AG10803 (cell line): ENCODE results near the gene RS1.

Source experiments
- DNase-seq: peaks from one replicate; pipeline ENCODE4 v3.0.0; 2010; ENCODE audit warnings: low read depth
- H3K4me3 ChIP-seq: 2 replicates; pipeline ENCODE4 v1.5.1; 2011; ENCODE audit warnings: mild to moderate bottlenecking, low read length, control low read depth
- TF ChIP-seq, protein P1 (sequence below): conservative IDR thresholded peaks from 2 replicates; pipeline ENCODE4 v1.5.1; 2011; ENCODE audit warnings: mild to moderate bottlenecking, low read length, control low read depth, inconsistent platforms

RS1 gene

GRCh38 chrX:18668071-18668835 lies 3.7 kb downstream of the RS1 start:
- no peak overlapping the region for H3K4me3 ChIP-seq
- peak; percentile 24 for DNase-seq
- TF ChIP-seq, protein P1, sequence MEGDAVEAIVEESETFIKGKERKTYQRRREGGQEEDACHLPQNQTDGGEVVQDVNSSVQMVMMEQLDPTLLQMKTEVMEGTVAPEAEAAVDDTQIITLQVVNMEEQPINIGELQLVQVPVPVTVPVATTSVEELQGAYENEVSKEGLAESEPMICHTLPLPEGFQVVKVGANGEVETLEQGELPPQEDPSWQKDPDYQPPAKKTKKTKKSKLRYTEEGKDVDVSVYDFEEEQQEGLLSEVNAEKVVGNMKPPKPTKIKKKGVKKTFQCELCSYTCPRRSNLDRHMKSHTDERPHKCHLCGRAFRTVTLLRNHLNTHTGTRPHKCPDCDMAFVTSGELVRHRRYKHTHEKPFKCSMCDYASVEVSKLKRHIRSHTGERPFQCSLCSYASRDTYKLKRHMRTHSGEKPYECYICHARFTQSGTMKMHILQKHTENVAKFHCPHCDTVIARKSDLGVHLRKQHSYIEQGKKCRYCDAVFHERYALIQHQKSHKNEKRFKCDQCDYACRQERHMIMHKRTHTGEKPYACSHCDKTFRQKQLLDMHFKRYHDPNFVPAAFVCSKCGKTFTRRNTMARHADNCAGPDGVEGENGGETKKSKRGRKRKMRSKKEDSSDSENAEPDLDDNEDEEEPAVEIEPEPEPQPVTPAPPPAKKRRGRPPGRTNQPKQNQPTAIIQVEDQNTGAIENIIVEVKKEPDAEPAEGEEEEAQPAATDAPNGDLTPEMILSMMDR: no peak

- H3K4me3 ChIP-seq: no peak overlapping the region
- TF ChIP-seq, protein P1: no peak
- DNase-seq: no peak
Observed at GRCh38 chrX:18666614-18667013, 5.3 kb downstream of the RS1 start.

DNA sequence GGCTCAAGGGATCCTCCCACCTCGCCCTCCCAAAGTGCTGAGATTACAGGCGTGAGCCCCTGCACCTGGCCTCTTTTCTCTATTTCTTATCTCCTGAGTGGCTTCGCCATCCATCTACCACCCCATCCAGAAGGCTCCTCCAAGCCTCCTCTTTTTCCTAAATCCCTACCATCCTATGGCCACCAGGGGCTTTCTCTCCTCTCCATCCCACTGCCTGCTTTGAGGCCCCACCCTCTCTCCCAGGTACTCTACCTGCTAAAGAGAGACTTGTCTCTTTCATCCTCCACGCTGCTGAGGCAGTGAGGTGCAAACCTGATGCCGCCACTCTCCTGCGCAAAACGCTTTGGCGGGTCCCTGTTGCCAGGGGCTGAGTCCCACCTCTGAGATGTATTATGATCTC lies 7.0 kb downstream of the RS1 start:
- no peak overlapping the region for H3K4me3 ChIP-seq
- TF ChIP-seq, protein P1: no peak
- DNase-seq: no peak

DNA sequence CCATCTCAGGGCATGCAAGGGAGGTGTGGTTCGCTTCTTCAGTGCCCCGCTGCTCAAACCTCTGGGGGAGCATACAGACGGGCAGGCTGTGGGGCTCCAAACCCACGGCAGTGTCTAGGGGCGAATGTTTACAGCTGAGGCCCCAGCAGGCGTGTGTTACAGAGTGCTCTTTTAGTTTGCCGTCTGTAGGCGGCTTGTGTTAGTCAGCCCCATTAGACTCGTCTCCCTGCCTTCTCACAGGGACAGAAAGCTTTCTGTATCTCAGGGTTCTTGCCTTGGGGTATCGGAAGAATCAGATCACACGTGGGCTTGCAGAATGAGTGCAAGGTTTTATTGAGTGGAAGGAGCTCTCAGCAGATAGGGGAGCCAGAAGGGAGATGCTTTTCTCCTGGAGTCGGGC lies 10.6 kb downstream of the RS1 start:
- no peak for DNase-seq
- no peak overlapping the region for H3K4me3 ChIP-seq
- TF ChIP-seq, protein P1: no peak

- H3K4me3 ChIP-seq: no peak overlapping the region
- DNase-seq: no peak
- TF ChIP-seq, protein P1: no peak
Observed at GRCh38 chrX:18654875-18655836, 16.8 kb downstream of the RS1 start.

GRCh38 chrX:18652636-18653035 lies 19.3 kb downstream of the RS1 start:
- H3K4me3 ChIP-seq: no peak overlapping the region
- no peak for DNase-seq
- TF ChIP-seq, protein P1: no peak
